ENCODE measurements around the gene MYBPH.

The MYBPH gene

DNA sequence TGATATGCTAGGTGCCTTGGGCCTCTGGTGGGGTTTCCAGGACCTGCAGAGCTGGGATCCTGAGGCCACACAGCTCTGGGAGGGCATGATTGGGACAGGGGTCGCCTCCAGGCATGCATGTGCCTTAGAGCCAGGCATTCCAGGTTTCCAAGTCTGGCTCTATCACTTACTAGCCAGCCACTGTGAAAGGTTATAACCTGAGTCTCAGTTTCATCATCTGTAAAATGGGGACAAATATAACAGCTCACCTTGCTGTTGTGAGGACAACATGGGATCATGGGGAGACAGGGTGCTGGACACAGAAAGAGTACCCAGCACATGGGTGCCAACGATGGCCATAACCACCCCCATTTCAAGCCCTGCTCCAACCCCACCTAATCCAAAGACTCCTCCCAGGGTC is 8.2 kb upstream of the MYBPH start:
- no peak for TF ChIP-seq MYC (IDR thresholded peaks at IDR 0.05; ENCODE audit: low read depth, low read length)
- TF ChIP-seq POLR2A (IDR thresholded peaks at IDR 0.05; ENCODE audit: extremely low read depth, insufficient read length), result no peak
- TF ChIP-seq, protein P1, sequence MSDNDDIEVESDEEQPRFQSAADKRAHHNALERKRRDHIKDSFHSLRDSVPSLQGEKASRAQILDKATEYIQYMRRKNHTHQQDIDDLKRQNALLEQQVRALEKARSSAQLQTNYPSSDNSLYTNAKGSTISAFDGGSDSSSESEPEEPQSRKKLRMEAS (IDR thresholded peaks at IDR 0.05; ENCODE audit: low read depth, low read length), result no peak
- TF ChIP-seq, protein P2, sequence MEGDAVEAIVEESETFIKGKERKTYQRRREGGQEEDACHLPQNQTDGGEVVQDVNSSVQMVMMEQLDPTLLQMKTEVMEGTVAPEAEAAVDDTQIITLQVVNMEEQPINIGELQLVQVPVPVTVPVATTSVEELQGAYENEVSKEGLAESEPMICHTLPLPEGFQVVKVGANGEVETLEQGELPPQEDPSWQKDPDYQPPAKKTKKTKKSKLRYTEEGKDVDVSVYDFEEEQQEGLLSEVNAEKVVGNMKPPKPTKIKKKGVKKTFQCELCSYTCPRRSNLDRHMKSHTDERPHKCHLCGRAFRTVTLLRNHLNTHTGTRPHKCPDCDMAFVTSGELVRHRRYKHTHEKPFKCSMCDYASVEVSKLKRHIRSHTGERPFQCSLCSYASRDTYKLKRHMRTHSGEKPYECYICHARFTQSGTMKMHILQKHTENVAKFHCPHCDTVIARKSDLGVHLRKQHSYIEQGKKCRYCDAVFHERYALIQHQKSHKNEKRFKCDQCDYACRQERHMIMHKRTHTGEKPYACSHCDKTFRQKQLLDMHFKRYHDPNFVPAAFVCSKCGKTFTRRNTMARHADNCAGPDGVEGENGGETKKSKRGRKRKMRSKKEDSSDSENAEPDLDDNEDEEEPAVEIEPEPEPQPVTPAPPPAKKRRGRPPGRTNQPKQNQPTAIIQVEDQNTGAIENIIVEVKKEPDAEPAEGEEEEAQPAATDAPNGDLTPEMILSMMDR (IDR thresholded peaks at IDR 0.05; ENCODE audit: low read depth, low read length), result no peak
- no peak for DNase-seq (ENCODE audit: low read depth)

DNA sequence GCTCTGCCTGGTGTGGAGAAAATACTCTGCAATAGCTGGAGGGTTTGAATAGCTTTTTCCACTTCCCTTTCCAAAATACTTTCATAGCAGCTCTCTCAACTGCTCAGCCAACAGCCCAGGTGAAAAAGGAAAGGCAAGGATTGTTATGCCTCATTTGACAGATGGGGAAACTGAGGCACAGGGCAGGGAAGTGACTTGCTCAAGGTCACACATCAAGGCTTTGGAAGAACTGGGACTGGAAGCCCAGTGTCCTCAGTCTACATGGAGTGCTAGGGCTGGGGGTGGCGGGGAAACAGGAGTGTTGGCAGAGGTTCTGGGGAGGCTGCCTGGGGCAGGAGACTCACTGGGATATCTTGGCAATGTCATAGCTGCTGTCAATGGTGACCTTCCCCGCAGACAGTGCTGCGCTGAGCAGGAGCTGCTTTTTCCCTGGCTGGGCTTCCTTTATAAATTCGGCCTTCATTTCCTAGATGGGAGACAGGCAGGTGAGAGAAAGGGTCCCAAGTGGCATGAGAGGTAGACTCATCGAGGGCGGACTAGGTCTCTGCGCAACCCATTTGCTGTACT is 6.8 kb upstream of the MYBPH start:
- TF ChIP-seq, protein P1 (IDR thresholded peaks at IDR 0.05; ENCODE audit: low read depth, low read length), result no peak
- TF ChIP-seq MYC (IDR thresholded peaks at IDR 0.05; ENCODE audit: low read depth, low read length), result no peak
- TF ChIP-seq, protein P2 (IDR thresholded peaks at IDR 0.05; ENCODE audit: low read depth, low read length), result no peak
- no peak for TF ChIP-seq POLR2A (IDR thresholded peaks at IDR 0.05; ENCODE audit: extremely low read depth, insufficient read length)
- no peak for DNase-seq (ENCODE audit: low read depth)
- no peak overlapping the region for H3K4me3 ChIP-seq (ENCODE audit: low read depth, low read length)

More for the DNA sequence above, 8.2 kb upstream of the MYBPH start:
- no peak overlapping the region for H3K4me3 ChIP-seq (ENCODE audit: low read depth, low read length)

DNA sequence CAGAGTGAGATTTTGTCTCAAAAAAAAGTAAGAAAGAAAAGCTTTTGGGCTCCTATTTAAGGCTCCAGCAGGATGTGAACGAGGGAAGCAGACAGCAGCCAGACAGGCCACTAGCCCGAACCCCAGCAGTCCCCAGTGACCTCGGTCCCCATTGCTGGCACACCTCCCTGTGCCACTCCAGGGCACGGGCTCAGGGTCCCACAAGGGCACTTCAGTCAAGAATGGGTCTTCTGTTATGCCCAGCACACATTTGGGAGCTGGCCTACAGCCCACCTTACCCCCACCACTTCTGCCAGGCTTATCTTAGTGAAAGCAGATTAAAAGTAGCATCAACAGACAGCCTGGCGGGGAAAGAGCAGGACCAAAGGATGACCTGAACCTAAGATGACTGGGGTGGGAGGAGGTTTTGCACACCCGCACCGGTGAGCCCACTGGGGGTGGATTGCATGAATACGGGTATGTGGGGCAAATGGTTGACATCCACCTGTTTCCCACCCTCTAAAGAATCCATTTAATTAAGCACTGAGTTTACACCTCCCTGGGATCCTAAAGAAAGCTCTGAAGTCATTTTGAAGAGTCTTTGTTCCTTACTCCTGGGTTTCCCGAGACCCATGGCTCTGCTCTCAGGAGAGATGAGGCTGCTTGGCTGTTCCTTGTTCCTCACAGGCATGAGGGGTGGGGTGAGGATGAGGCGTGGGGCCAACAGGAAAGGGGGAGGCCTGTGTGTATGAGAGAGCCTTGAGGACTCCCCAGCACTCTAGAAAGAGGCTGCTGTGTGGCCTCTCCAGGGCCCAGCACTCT is 6.2 kb upstream of the MYBPH start:
- TF ChIP-seq, protein P2 (IDR thresholded peaks at IDR 0.05; ENCODE audit: low read depth, low read length), result no peak
- no peak for TF ChIP-seq POLR2A (IDR thresholded peaks at IDR 0.05; ENCODE audit: extremely low read depth, insufficient read length)
- TF ChIP-seq, protein P1 (IDR thresholded peaks at IDR 0.05; ENCODE audit: low read depth, low read length), result no peak
- no peak for TF ChIP-seq MYC (IDR thresholded peaks at IDR 0.05; ENCODE audit: low read depth, low read length)
- no peak overlapping the region for H3K4me3 ChIP-seq (ENCODE audit: low read depth, low read length)
- DNase-seq (ENCODE audit: low read depth), result peak; percentile 44

DNA sequence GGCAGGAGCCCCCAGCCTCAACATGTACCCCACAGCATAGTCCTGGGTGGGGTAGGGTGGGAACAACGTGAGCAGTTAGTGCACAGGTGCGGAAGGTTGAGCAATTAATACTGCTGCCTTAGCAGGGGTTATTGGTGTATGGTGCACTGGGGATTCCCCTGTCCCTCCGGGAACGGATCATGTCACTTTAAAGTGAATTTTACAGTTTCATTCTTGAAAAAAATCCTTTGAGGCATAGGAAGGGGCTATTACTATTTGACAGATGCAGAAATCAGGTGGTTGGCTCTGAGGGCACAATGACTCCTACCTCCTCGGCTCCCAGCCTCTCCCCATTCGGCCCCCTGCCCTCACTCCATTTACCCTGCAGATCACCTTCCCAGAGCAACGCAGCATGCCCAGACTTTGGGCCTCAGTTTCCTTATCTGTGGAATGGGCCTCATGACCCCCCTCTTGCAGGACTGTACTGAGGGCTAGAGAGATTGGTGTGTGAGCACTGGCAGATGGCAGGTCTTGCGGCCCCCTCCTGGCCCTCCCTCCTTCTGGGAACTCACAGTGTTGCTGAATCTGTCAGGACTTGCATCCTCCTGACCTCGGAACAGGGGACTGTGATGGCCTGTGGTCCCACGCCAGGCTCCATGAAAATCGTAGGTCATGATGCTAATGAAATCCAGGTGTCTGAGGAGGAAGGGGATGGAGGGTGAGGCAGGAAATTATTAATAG is 5.1 kb upstream of the MYBPH start:
- DNase-seq (ENCODE audit: low read depth), result no peak
- TF ChIP-seq MYC (IDR thresholded peaks at IDR 0.05; ENCODE audit: low read depth, low read length), result no peak
- H3K4me3 ChIP-seq (ENCODE audit: low read depth, low read length), result no peak overlapping the region

DNA sequence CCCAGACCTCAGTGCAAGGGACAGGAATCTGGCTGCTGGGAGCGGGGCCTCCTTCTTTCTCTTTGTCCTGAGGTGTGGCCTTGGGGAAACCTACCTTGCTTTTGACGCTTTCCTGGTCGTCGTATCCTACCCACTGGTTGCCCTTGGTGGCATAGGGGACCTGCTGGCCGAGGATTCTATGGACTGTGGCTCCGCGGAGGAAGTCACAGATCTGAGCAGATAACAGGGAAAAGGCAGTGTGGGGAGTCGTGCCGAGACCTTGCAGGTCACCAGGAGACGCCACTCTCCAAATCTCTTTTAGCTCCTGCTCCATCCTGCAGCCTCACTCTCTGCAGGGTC is 4.0 kb upstream of the MYBPH start:
- no peak for DNase-seq (ENCODE audit: low read depth)
- TF ChIP-seq, protein P1 (IDR thresholded peaks at IDR 0.05; ENCODE audit: low read depth, low read length), result no peak
- TF ChIP-seq MYC (IDR thresholded peaks at IDR 0.05; ENCODE audit: low read depth, low read length) (no peak), POLR2A (IDR thresholded peaks at IDR 0.05; ENCODE audit: extremely low read depth, insufficient read length) (no peak)
- TF ChIP-seq, protein P2 (IDR thresholded peaks at IDR 0.05; ENCODE audit: low read depth, low read length), result no peak
- no peak overlapping the region for H3K4me3 ChIP-seq (ENCODE audit: low read depth, low read length)
